ENCODE results near the gene WWC2.

Gene WWC2

DNA sequence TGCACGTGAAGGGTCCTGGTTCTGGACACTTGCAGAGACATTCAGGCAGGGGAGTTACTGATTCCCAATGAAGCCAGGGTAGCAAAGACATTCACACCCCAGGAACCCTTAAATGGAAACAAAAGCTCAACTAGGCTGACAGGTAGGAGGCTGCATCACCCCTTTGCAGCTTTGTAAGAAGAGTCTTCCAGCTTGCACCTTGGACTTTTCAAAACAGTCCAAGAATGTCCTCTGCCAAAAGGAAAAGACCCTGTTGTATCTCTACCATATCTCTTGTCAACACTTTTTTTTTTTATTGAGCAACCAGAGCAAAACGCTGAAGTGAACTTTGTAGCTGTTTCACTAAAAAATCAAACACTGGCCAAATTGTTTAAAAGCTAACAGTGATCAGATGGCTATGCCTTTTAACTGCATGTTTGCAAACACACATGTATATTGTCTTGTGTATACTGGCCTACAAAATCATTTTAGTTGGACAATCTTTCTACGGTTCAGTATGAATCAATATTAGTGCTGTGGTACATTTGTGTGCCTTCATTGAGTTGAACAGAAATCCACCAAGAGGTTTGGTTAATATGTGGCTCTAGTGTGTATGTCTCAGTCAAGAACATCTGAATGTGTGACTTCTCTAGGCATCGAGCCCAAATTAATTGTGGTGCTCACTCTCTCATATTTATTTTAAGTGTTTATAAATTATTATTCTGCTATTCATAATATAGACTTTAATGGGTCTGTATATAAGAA lies 18.5 kb upstream of the WWC2 start:
- TF ChIP-seq, protein P1, sequence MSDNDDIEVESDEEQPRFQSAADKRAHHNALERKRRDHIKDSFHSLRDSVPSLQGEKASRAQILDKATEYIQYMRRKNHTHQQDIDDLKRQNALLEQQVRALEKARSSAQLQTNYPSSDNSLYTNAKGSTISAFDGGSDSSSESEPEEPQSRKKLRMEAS (IDR thresholded peaks at IDR 0.05; ENCODE audit: low read depth, low read length): no peak
- TF ChIP-seq MYC (IDR thresholded peaks at IDR 0.05; ENCODE audit: low read depth, low read length) (no peak), POLR2A (IDR thresholded peaks at IDR 0.05; ENCODE audit: extremely low read depth, insufficient read length) (no peak)
- TF ChIP-seq, protein P2, sequence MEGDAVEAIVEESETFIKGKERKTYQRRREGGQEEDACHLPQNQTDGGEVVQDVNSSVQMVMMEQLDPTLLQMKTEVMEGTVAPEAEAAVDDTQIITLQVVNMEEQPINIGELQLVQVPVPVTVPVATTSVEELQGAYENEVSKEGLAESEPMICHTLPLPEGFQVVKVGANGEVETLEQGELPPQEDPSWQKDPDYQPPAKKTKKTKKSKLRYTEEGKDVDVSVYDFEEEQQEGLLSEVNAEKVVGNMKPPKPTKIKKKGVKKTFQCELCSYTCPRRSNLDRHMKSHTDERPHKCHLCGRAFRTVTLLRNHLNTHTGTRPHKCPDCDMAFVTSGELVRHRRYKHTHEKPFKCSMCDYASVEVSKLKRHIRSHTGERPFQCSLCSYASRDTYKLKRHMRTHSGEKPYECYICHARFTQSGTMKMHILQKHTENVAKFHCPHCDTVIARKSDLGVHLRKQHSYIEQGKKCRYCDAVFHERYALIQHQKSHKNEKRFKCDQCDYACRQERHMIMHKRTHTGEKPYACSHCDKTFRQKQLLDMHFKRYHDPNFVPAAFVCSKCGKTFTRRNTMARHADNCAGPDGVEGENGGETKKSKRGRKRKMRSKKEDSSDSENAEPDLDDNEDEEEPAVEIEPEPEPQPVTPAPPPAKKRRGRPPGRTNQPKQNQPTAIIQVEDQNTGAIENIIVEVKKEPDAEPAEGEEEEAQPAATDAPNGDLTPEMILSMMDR (IDR thresholded peaks at IDR 0.05; ENCODE audit: low read depth, low read length): no peak
- H3K4me3 ChIP-seq (ENCODE audit: low read depth, low read length): no peak overlapping the region
- DNase-seq (ENCODE audit: low read depth): no peak

DNA sequence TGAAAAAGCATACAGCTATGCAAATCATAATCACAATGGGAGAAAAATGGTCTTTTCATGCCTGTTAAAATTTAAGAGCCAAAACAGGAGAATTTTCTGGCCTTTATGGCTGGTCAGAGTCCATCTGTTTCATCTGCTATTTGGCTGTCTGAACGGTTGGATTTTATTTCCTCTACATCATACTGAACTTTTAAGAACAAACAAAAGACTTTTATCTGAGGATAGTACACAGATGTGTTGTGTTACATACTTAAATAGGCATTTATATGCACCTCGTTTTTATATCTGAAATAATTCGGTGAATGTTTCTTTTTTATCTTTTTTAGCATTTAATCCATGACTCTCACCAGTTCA lies 18.0 kb upstream of the WWC2 start:
- H3K4me3 ChIP-seq (ENCODE audit: low read depth, low read length): no peak overlapping the region
- no peak for TF ChIP-seq MYC (IDR thresholded peaks at IDR 0.05; ENCODE audit: low read depth, low read length)
- TF ChIP-seq, protein P2 (IDR thresholded peaks at IDR 0.05; ENCODE audit: low read depth, low read length): no peak
- DNase-seq (ENCODE audit: low read depth): no peak

DNA sequence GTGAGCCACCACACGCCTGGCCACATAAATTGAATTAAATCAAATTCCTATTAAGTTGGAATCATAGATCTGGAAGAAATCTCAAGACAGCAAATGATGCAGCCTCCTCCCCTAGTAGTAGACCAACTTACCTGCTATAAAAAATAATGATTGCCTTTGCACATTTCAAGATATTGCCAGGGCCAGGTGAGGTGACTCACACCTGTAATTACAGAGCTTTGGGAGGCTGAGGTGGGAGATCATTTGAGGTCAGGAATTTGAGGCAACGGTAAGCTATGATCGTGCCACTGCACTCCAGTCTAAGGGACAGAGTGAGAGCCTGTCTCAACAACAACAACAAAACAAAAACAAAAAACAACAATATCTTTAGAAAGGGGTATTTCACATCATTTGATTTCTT lies 17.0 kb upstream of the WWC2 start:
- TF ChIP-seq, protein P1 (IDR thresholded peaks at IDR 0.05; ENCODE audit: low read depth, low read length): no peak
- no peak overlapping the region for H3K4me3 ChIP-seq (ENCODE audit: low read depth, low read length)
- no peak for DNase-seq (ENCODE audit: low read depth)

DNA sequence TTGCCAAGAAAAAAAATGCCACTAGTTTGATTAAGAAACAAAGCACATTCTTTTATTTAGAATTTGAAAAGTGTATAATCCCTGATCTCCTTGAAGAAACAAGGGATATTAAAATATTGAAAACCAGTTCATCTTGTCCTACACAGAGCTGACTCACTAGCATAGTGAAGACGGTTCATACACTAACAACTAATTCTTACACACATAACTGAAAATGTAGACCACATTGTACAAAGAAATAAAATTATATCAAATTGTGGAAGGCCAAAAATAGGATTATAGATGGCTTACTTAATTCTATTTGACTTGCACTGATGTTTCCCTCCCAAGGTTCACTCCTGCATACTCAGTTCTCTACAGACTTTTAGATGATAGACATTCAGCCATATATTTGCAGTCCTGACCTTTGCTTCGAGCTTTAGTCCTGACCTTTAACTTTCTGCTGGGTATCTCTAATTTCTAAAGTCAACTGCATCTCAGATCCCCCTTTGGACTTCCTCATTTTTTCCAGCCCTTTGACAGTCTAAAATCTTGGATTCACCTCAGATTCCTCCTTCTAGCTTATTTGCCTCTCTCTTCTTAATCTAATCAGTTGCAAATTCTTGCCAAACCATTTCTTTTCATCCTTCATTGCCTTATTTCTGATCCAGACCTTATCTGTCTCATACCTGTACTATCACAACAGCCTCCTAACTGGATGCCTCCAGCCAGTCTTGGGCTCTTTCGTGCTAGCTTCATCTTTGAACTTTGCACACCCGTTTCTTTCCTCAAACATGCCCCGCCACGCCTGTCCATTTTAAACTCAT lies 4.5 kb upstream of the WWC2 start:
- no peak for DNase-seq (ENCODE audit: low read depth)
- no peak overlapping the region for H3K4me3 ChIP-seq (ENCODE audit: low read depth, low read length)
- TF ChIP-seq, protein P2 (IDR thresholded peaks at IDR 0.05; ENCODE audit: low read depth, low read length): no peak
- TF ChIP-seq POLR2A (IDR thresholded peaks at IDR 0.05; ENCODE audit: extremely low read depth, insufficient read length) (no peak), MYC (IDR thresholded peaks at IDR 0.05; ENCODE audit: low read depth, low read length) (no peak)

DNA sequence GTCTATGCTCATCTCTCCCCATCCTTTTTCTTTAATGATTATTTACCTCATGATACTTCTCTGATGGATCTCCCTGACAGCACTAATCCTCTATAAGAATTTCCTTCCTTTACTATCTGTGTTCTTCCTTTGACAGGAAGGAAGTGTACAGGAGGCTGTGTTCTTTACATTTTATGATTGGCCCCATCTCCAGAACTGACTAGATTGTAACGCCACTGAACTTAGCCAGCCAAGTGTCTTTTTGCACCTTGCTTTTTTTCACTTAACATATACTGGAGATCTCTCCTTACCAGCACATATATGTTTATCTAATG lies 3.9 kb upstream of the WWC2 start:
- TF ChIP-seq MYC (IDR thresholded peaks at IDR 0.05; ENCODE audit: low read depth, low read length) (no peak), POLR2A (IDR thresholded peaks at IDR 0.05; ENCODE audit: extremely low read depth, insufficient read length) (no peak)
- TF ChIP-seq, protein P2 (IDR thresholded peaks at IDR 0.05; ENCODE audit: low read depth, low read length): no peak
- TF ChIP-seq, protein P1 (IDR thresholded peaks at IDR 0.05; ENCODE audit: low read depth, low read length): no peak
- H3K4me3 ChIP-seq (ENCODE audit: low read depth, low read length): no peak overlapping the region
- no peak for DNase-seq (ENCODE audit: low read depth)

DNA sequence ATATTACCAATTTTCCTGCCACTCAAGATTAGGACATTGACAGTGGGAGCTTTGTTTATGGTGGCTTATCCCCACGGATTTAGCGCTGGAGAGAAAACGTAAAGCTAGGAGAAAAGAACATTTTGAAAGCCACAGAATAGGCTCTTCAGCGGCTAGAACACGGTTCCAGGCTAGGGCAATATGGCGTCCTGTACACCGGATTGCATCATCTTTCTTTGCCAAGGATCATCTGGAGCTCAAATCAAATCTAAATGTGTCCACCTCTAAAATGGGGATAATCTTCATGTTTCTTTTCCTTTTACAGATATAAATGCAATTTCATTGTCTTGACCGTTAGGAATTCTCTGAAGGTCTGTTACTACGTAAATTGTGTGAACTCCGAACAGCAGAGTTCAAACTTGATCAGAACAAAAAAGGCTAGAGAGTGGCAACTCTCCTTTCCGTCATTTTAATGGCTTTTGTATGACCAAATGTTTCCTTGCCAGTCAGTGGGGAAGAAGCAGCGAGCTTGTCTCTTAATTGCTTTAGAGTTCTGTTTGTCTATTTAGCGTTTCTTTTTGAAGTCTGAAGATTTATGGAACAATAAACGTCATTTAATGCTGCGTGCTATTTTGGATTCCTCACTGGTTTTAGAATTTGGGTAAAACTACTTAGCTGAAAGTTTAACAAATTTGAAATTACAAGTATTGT lies 2.6 kb upstream of the WWC2 start:
- no peak overlapping the region for H3K4me3 ChIP-seq (ENCODE audit: low read depth, low read length)

More for the DNA sequence above, 2.6 kb upstream of the WWC2 start:
- no peak for TF ChIP-seq MYC (IDR thresholded peaks at IDR 0.05; ENCODE audit: low read depth, low read length)
- TF ChIP-seq, protein P2 (IDR thresholded peaks at IDR 0.05; ENCODE audit: low read depth, low read length): no peak
- TF ChIP-seq, protein P1 (IDR thresholded peaks at IDR 0.05; ENCODE audit: low read depth, low read length): no peak
- no peak for TF ChIP-seq POLR2A (IDR thresholded peaks at IDR 0.05; ENCODE audit: extremely low read depth, insufficient read length)
- no peak for DNase-seq (ENCODE audit: low read depth)

Measured in NB4 (cell line).